HL-60 (cell line): ENCODE data around the gene ZNF469.

ENCODE experiments used
- DNase-seq, 2 experiments: peaks; one replicate each; pipeline ENCODE4 v3.0.0-alpha.2; 2010 to 2020; ENCODE audit warnings: low read depth in 1 of 2, low spot score in 1 of 2
- H3K27ac ChIP-seq: fragments of 250-450 bp; sonication (Bioruptor Pico); replicated peaks from 2 replicates; pipeline ENCODE4 v1.5.1; 2020; ENCODE audit warnings: mild to moderate bottlenecking, moderate library complexity
- H3K27me3 ChIP-seq: fragments of 250-450 bp; sonication (Bioruptor Pico); 2 replicates; pipeline ENCODE4 v1.5.1; 2021; ENCODE audit warnings: mild to moderate bottlenecking, moderate library complexity; ENCODE audit not compliant: insufficient read depth, poor library complexity, severe bottlenecking
- H3K4me3 ChIP-seq: replicated peaks from 2 replicates; pipeline ENCODE4 v1.5.1; 2011; ENCODE audit warnings: mild to moderate bottlenecking, control low read depth, low read length; ENCODE audit not compliant: insufficient read depth
- GABPA ChIP-seq: IDR thresholded peaks from 2 replicates; pipeline ENCODE4 v1.6.1; 2012; ENCODE audit warnings: low read depth
- POLR2AphosphoS5 ChIP-seq: IDR thresholded peaks from 2 replicates; pipeline ENCODE4 v1.6.1; 2012; ENCODE audit warnings: low read depth
- SPI1 ChIP-seq: IDR thresholded peaks from 2 replicates; pipeline ENCODE4 v1.6.1; 2012; ENCODE audit warnings: low read depth, mild to moderate bottlenecking, borderline replicate concordance
- TF ChIP-seq, protein P1 (sequence below): IDR thresholded peaks from one replicate; pipeline ENCODE4 v1.5.1; 2011; ENCODE audit warnings: low read length, control low read depth, inconsistent platforms; ENCODE audit not compliant: insufficient read depth
- TF ChIP-seq, protein P2 (sequence below): IDR thresholded peaks from 2 replicates; pipeline ENCODE4 v1.6.1; 2012; ENCODE audit warnings: low read depth; ENCODE audit not compliant: insufficient replicate concordance

The ZNF469 gene

DNA sequence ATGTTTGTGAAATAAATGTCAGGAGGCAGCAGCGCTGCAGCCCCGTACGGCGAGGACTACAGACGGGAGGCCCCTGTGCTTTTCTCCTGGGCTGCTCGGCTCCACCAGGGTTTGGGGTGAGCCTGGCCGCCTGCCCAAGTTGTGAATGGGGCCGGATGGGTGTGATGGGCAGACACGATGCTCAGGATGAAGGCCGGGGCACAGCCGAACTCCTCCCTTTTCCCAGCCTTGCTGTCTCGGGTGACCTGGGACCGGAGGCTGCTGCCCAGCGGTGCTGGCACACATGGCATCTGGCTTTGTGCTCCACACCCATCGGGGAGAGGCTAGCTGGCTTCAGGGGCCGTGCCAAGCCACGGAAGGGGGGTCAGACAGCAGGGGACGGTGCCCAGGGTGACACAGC lies 36.1 kb downstream of the ZNF469 start:
- no peak overlapping the region for H3K27ac ChIP-seq
- no peak for TF ChIP-seq GABPA
- TF ChIP-seq SPI1 = no peak
- TF ChIP-seq POLR2AphosphoS5 = no peak
- TF ChIP-seq, protein P1, sequence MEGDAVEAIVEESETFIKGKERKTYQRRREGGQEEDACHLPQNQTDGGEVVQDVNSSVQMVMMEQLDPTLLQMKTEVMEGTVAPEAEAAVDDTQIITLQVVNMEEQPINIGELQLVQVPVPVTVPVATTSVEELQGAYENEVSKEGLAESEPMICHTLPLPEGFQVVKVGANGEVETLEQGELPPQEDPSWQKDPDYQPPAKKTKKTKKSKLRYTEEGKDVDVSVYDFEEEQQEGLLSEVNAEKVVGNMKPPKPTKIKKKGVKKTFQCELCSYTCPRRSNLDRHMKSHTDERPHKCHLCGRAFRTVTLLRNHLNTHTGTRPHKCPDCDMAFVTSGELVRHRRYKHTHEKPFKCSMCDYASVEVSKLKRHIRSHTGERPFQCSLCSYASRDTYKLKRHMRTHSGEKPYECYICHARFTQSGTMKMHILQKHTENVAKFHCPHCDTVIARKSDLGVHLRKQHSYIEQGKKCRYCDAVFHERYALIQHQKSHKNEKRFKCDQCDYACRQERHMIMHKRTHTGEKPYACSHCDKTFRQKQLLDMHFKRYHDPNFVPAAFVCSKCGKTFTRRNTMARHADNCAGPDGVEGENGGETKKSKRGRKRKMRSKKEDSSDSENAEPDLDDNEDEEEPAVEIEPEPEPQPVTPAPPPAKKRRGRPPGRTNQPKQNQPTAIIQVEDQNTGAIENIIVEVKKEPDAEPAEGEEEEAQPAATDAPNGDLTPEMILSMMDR = no peak
- TF ChIP-seq, protein P2, sequence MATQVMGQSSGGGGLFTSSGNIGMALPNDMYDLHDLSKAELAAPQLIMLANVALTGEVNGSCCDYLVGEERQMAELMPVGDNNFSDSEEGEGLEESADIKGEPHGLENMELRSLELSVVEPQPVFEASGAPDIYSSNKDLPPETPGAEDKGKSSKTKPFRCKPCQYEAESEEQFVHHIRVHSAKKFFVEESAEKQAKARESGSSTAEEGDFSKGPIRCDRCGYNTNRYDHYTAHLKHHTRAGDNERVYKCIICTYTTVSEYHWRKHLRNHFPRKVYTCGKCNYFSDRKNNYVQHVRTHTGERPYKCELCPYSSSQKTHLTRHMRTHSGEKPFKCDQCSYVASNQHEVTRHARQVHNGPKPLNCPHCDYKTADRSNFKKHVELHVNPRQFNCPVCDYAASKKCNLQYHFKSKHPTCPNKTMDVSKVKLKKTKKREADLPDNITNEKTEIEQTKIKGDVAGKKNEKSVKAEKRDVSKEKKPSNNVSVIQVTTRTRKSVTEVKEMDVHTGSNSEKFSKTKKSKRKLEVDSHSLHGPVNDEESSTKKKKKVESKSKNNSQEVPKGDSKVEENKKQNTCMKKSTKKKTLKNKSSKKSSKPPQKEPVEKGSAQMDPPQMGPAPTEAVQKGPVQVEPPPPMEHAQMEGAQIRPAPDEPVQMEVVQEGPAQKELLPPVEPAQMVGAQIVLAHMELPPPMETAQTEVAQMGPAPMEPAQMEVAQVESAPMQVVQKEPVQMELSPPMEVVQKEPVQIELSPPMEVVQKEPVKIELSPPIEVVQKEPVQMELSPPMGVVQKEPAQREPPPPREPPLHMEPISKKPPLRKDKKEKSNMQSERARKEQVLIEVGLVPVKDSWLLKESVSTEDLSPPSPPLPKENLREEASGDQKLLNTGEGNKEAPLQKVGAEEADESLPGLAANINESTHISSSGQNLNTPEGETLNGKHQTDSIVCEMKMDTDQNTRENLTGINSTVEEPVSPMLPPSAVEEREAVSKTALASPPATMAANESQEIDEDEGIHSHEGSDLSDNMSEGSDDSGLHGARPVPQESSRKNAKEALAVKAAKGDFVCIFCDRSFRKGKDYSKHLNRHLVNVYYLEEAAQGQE = no peak
- DNase-seq = no peak
- H3K27me3 ChIP-seq = no peaks in the 10 kb centered on the region
- no peak overlapping the region for H3K4me3 ChIP-seq

DNA sequence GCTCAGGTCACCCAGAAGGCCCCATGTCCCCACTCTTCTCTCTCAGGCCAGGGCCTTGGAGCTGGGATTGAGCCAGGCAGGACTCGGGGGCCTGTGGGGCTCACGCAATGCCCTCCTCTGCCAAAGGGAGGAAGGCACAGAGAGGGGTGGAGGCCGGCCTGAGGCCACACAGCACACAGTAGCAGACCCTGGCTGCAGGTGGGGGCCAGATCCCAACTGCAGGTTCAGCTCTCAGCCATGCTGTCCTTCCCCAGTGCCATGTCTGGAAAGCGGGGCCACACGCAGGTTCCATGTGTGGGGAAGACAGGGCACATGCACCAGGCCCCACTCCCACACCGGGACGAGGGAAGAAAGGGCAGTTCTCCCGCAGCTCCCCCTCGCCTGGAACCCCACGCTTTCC lies 37.0 kb downstream of the ZNF469 start:
- Histone ChIP-seq H3K4me3 (no peak overlapping the region), H3K27me3 (no peaks in the 10 kb centered on the region), H3K27ac (no peak overlapping the region)
- TF ChIP-seq, protein P2 = no peak
- no peak for TF ChIP-seq GABPA
- TF ChIP-seq, protein P1 = no peak
- TF ChIP-seq SPI1 = no peak
- no peak for TF ChIP-seq POLR2AphosphoS5
- no peak for DNase-seq

DNA sequence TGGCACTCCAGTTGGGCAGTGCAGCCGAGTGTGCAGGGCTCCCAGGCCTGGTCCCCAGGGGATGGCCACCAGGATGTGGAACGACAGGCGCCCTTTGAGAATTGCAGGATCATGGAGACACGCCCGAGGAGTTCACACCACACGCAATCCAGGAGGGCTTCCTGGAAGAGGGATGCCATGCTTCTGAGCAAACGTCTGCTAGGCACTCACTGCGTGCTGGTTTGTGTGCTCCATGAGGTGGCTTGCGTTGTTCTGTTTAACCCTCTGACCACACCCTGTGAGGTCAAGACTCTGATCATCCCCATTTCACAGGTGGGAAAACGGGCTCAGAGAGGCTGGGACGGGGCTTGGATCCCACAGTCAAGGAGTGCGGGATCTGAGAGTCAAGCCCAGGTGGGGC lies 37.7 kb downstream of the ZNF469 start:
- DNase-seq = no peak
- H3K27me3 ChIP-seq = no peaks in the 10 kb centered on the region
- TF ChIP-seq POLR2AphosphoS5 = no peak
- TF ChIP-seq, protein P2 = no peak
- TF ChIP-seq SPI1 = no peak
- no peak for TF ChIP-seq GABPA
- TF ChIP-seq, protein P1 = no peak
- no peak overlapping the region for H3K27ac ChIP-seq
- H3K4me3 ChIP-seq = no peak overlapping the region
